Brain microvascular endothelial cell (primary cell): ENCODE results near the gene GTPBP2.

ENCODE experiments used
- DNase-seq: peaks from one replicate; pipeline ENCODE4 v3.0.0-alpha.2; 2020
- H3K27ac ChIP-seq: fragments of 250-450 bp; sonication (Bioruptor Pico); 2 replicates; pipeline ENCODE4 v1.5.1; 2020; ENCODE audit warnings: mild to moderate bottlenecking, moderate library complexity
- H3K27me3 ChIP-seq: fragments of 250-450 bp; sonication (Bioruptor Pico); replicated peaks from 2 replicates; pipeline ENCODE4 v1.5.1; 2020; ENCODE audit warnings: mild to moderate bottlenecking
- H3K36me3 ChIP-seq: fragments of 250-450 bp; sonication (Bioruptor Pico); replicated peaks from 2 replicates; pipeline ENCODE4 v1.5.1; 2020; ENCODE audit warnings: mild to moderate bottlenecking
- H3K4me3 ChIP-seq: 2 replicates; pipeline ENCODE4 v1.5.1; 2011; ENCODE audit warnings: low read depth, mild to moderate bottlenecking, control low read depth, low read length, moderate library complexity
- CTCF ChIP-seq: IDR thresholded peaks from 2 replicates; pipeline ENCODE4 v1.5.1; 2011; ENCODE audit warnings: low read depth, mild to moderate bottlenecking, moderate library complexity, low read length, control low read depth, inconsistent platforms; ENCODE audit errors: missing control alignments
- in situ Hi-C: cut with HindIII; loops from 2 replicates; pipeline ENCODE4 v1.10.0; 2017; ENCODE audit warnings: low sequenced_read_pairs, low pct_ligation_motif_present

Gene GTPBP2

GRCh38 chr6:43621836-43622180 is 7.3 kb downstream of the GTPBP2 start:
- no peak overlapping the region for H3K27ac ChIP-seq
- in situ Hi-C loops: no loop called here
- H3K4me3 ChIP-seq: no peak overlapping the region
- no peak for TF ChIP-seq CTCF
- H3K27me3 ChIP-seq: no peaks in the 10 kb centered on the region
- DNase-seq: no peak
- H3K36me3 ChIP-seq: peaks cover 71% of the 10 kb centered on the region

GRCh38 chr6:43621078-43621835 is 7.8 kb downstream of the GTPBP2 start:
- Histone ChIP-seq H3K4me3 (no peak overlapping the region), H3K27me3 (no peaks in the 10 kb centered on the region), H3K36me3 (peaks cover 67% of the 10 kb centered on the region), H3K27ac (no peak overlapping the region)
- DNase-seq: no peak
- TF ChIP-seq CTCF: no peak
- in situ Hi-C loops: no loop called here

GRCh38 chr6:43616725-43617472 is 12.2 kb downstream of the GTPBP2 start:
- H3K36me3 ChIP-seq: peaks cover 53% of the 10 kb centered on the region
- in situ Hi-C loops: no loop called here
- no peaks in the 10 kb centered on the region for H3K27me3 ChIP-seq
- no peak for TF ChIP-seq CTCF
- no peak for DNase-seq
- H3K4me3 ChIP-seq: no peak overlapping the region
- no peak overlapping the region for H3K27ac ChIP-seq

- Histone ChIP-seq H3K4me3 (no peak overlapping the region), H3K27ac (no peak overlapping the region), H3K27me3 (no peaks in the 10 kb centered on the region), H3K36me3 (peaks cover 41% of the 10 kb centered on the region)
- no peak for TF ChIP-seq CTCF
- no peak for DNase-seq
- in situ Hi-C loops: no loop called here
These were observed 14.7 kb downstream of the GTPBP2 start for GRCh38 chr6:43614396-43614730.

- H3K4me3 ChIP-seq: no peak overlapping the region
- peaks cover 41% of the 10 kb centered on the region for H3K36me3 ChIP-seq
- in situ Hi-C loops: no loop called here
- no peak overlapping the region for H3K27ac ChIP-seq
- H3K27me3 ChIP-seq: no peaks in the 10 kb centered on the region
- no peak for TF ChIP-seq CTCF
- DNase-seq: no peak
These were observed 15.2 kb downstream of the GTPBP2 start for GRCh38 chr6:43613721-43614395.
